K562 (cell line): ENCODE results near the gene RTL10. TPM values are rescaled to one million over a fixed set of nuclear protein-coding genes. Genes with fewer than 3 reads are reported as not detected.

Source experiments
- CHD2 ChIP-seq: IDR thresholded peaks from 2 replicates; pipeline ENCODE4 v1.6.1; 2011; ENCODE audit warnings: low read depth, low read length
- CXXC5 ChIP-seq: fragments of 250-450 bp; sonication (Bioruptor Pico); IDR thresholded peaks from 2 replicates; pipeline ENCODE4 v1.8.0; 2022; ENCODE audit warnings: inconsistent platforms, mild to moderate bottlenecking, moderate library complexity
- ELF4 ChIP-seq: fragments of 450-650 bp; formaldehyde crosslinking; IDR thresholded peaks from 2 replicates; pipeline ENCODE4 v1.4.0; 2022; ENCODE audit warnings: missing genetic modification characterization
- HBP1 ChIP-seq: fragments of 450-650 bp; formaldehyde crosslinking; IDR thresholded peaks from 2 replicates; pipeline ENCODE4 v1.4.0; 2022; ENCODE audit warnings: missing genetic modification characterization
- MITF ChIP-seq: IDR thresholded peaks from 2 replicates; pipeline ENCODE4 v1.6.1; 2014; ENCODE audit warnings: antibody characterized with exemption
- NCOA2 ChIP-seq, 2 experiments: fragments of 450-650 bp; IDR thresholded peaks; 2 replicates each; pipeline ENCODE4 v1.6.1; 2018; ENCODE audit warnings: mild to moderate bottlenecking in 2 of 2, moderate library complexity in 1 of 2; ENCODE audit not compliant: partially characterized antibody in 2 of 2
- NONO ChIP-seq, 2 experiments: fragments of 200-400 bp in 1 of 2; fragments of 450-650 bp in 1 of 2; formaldehyde crosslinking in 1 of 2; IDR thresholded peaks; 2 replicates each; pipeline ENCODE4 v1.6.1; 2017; ENCODE audit warnings: low read depth in 2 of 2, mild to moderate bottlenecking in 2 of 2, moderate library complexity in 2 of 2, low read length in 1 of 2
- RAD21 ChIP-seq, 2 experiments: fragments of 250-450 bp in 1 of 2; fragments of 450-650 bp in 1 of 2; sonication (Bioruptor Pico) in 1 of 2; formaldehyde crosslinking in 1 of 2; IDR thresholded peaks in 1 of 2; conservative IDR thresholded peaks in 1 of 2; 2 replicates each; pipeline versions ENCODE4 v1.4.0 to v1.8.0; 2020 to 2022; ENCODE audit warnings: mild to moderate bottlenecking in 2 of 2, moderate library complexity in 1 of 2
- RBBP5 ChIP-seq: fragments of 200-600 bp; sonication (generic); IDR thresholded peaks from 2 replicates; pipeline ENCODE4 v1.6.1; 2012; ENCODE audit warnings: borderline replicate concordance, mild to moderate bottlenecking, low read length, control low read depth, inconsistent platforms; ENCODE audit not compliant: insufficient read depth, poor library complexity, severe bottlenecking
- RCOR1 ChIP-seq, 2 experiments: IDR thresholded peaks; 2 replicates each; pipeline ENCODE4 v1.6.1; 2012; ENCODE audit warnings: low read depth in 2 of 2, low read length in 2 of 2, borderline replicate concordance in 1 of 2, improper control_type of control experiment in 1 of 2
- SAP30 ChIP-seq: fragments of 200-600 bp; sonication (generic); IDR thresholded peaks from 2 replicates; pipeline ENCODE4 v1.6.1; 2012; ENCODE audit warnings: borderline replicate concordance, low read depth, mild to moderate bottlenecking, moderate library complexity, low read length, control low read depth, inconsistent platforms; ENCODE audit not compliant: insufficient read depth, poor library complexity, severe bottlenecking
- SMARCB1 ChIP-seq: IDR thresholded peaks from 2 replicates; pipeline ENCODE4 v1.6.1; 2011; ENCODE audit warnings: improper control_type of control experiment, low read depth; ENCODE audit not compliant: insufficient read length
- TCFL5 ChIP-seq: fragments of 250-450 bp; sonication (Bioruptor Pico); conservative IDR thresholded peaks from 2 replicates; pipeline ENCODE4 v1.6.1; 2021; ENCODE audit warnings: mild to moderate bottlenecking, moderate library complexity, matching md5 sums
- ZBTB26 ChIP-seq: fragments of 450-650 bp; formaldehyde crosslinking; IDR thresholded peaks from 2 replicates; pipeline ENCODE4 v1.4.0; 2022; ENCODE audit warnings: missing genetic modification characterization
- ZFP91 ChIP-seq: sonication (generic); formaldehyde crosslinking; IDR thresholded peaks from 2 replicates; pipeline ENCODE4 v1.8.0; 2022; ENCODE audit warnings: mild to moderate bottlenecking, missing genetic modification reagents
- ZKSCAN8 ChIP-seq: fragments of 200-800 bp; sonication (Bioruptor generic); IDR thresholded peaks from 2 replicates; pipeline ENCODE4 v1.6.1; 2016; ENCODE audit warnings: missing genetic modification characterization, missing compliant biosample characterization
- ZNF121 ChIP-seq: sonication (generic); formaldehyde crosslinking; conservative IDR thresholded peaks from 2 replicates; pipeline ENCODE4 v1.8.0; 2022; ENCODE audit warnings: missing genetic modification reagents
- ZNF133 ChIP-seq: fragments of 250-450 bp; sonication (Bioruptor Pico); IDR thresholded peaks from 2 replicates; pipeline ENCODE4 v1.4.0; 2020; ENCODE audit warnings: mild to moderate bottlenecking
- ZNF24 ChIP-seq: fragments of 450-650 bp; IDR thresholded peaks from 2 replicates; pipeline ENCODE4 v1.6.1; 2016
- ZNF445 ChIP-seq: fragments of 250-450 bp; sonication (Bioruptor Pico); IDR thresholded peaks from 2 replicates; pipeline ENCODE4 v1.4.0; 2020; ENCODE audit warnings: low read depth, mild to moderate bottlenecking, moderate library complexity
- ZNF586 ChIP-seq: fragments of 450-650 bp; formaldehyde crosslinking; conservative IDR thresholded peaks from 2 replicates; pipeline ENCODE4 v1.4.0; 2020; ENCODE audit warnings: mild to moderate bottlenecking, moderate library complexity
- polyA plus RNA-seq, 8 experiments: library from polyadenylated mRNA; depleted of rRNA in 4 of 8; stranded (reverse) in 5 of 8; unstranded in 3 of 8; fragments of >200 nt; fragmentation: Nextera tagmentation in 2 of 8; fragmentation: Illumina TruSeq in 1 of 8; extraction: Ambion mirVana in 2 of 8; extraction: Trizol in 1 of 8; gene quantifications; 2 replicates each; pipeline versions ENCODE4 v1.2.1 to v1.2.3, GENCODE V29; 2011 to 2014; ENCODE audit warnings: inconsistent platforms in 1 of 8, missing spikeins in 1 of 8
- total RNA-seq, 7 experiments: library from RNA; depleted of rRNA in 6 of 7; stranded (reverse); fragments of >200 nt in 6 of 7; fragmentation: Illumina TruSeq in 2 of 7; extraction: Trizol in 2 of 7; gene quantifications; 2 replicates each; pipeline versions ENCODE4 v1.2.1 to v1.2.3, GENCODE V29; 2011 to 2021; ENCODE audit warnings: low replicate concordance in 1 of 7

The RTL10 gene
- total and polyA plus RNA-seq, 9 of the 15 experiments (the other 6 are each of a cell fraction or from before 2014, with no cell fraction given) = 19.8 to 75.5 (median 32.5) TPM

DNA sequence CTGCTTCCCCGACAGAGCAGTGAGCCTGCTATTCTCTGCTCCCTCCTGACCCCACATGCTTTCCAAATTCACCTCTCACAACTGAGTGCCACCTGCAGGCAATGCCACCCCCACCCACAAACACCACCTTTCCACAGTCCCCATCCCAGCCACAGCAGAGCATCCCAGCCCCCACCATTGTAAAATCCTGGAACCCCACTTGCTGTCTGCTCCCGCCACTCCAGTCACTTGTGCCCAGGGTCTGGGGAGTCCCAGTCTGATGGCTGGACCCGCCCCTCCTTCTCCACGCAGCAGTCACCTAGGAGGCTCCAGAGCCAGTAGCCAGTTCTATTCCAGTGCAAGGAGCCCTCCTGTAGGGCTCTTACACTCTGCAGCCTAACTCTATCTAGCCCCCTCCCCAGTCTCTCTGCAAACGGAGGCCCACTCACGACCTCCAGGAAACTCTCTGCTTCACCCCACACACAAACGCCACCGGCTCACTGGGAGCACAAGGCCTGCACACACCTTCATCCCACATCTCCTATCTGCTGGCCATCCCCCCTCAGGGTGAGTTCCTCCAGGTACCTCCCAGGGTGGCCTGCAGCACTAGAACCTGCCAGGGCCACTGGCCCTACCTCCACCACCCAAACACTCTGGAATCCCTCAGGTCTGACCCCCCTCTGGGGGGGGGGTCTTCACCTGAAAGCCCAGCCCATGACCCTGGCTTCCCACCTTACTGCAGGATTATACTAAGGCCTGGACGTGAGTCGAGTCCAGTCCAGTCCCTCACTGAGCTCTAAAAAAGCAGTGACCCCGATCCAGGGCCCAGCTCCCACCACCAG lies 1.4 kb downstream of the RTL10 start (continued):
- TF ChIP-seq ZBTB26 (CRISPR knock-in tag) (0 out of 2 replicates have a peak, but pooled peaks have one; percentile 49), ZNF24 (no peak), ZNF445 (CRISPR knock-in tag) (no peak), TCFL5 (CRISPR knock-in tag) (no peak), RAD21 (CRISPR knock-in tag; conservative IDR thresholded peaks at IDR 0.05 in 1 of 2, IDR thresholded peaks at IDR 0.05 in 1 of 2) (no peak), RCOR1 (IDR thresholded peaks at IDR 0.05; ENCODE audit: borderline replicate concordance in 1 of 2, low read depth in 2 of 2, low read length in 2 of 2) (no peak), ZKSCAN8 (CRISPR knock-in tag) (no peak), ELF4 (CRISPR knock-in tag) (peak; percentile 77), RBBP5 (no peak), SMARCB1 (no peak), ZNF586 (CRISPR knock-in tag) (no peak), ZFP91 (CRISPR knock-in tag) (no peak), MITF (no peak), CHD2 (0 out of 2 replicates have a peak, but pooled peaks have one; percentile 18), HBP1 (CRISPR knock-in tag) (0 out of 2 replicates have a peak, but pooled peaks have one; percentile 50), ZNF121 (CRISPR knock-in tag) (no peak), ZNF133 (CRISPR knock-in tag) (no peak), NCOA2 (IDR thresholded peaks at IDR 0.05; ENCODE audit: partially characterized antibody in 2 of 2) (no peak), CXXC5 (CRISPR knock-in tag) (no peak), NONO (IDR thresholded peaks at IDR 0.05; ENCODE audit: low read depth in 2 of 2, low read length in 1 of 2) (no peak), SAP30 (no peak)
